ENCODE measurements around the gene OSBPL5. TPM values are rescaled to one million over a fixed set of nuclear protein-coding genes. Genes with fewer than 3 reads are reported as not detected.

Gene OSBPL5
- total and polyA plus RNA-seq, 12 donors: 2.7 to 30.6 (median 20.7) TPM

DNA sequence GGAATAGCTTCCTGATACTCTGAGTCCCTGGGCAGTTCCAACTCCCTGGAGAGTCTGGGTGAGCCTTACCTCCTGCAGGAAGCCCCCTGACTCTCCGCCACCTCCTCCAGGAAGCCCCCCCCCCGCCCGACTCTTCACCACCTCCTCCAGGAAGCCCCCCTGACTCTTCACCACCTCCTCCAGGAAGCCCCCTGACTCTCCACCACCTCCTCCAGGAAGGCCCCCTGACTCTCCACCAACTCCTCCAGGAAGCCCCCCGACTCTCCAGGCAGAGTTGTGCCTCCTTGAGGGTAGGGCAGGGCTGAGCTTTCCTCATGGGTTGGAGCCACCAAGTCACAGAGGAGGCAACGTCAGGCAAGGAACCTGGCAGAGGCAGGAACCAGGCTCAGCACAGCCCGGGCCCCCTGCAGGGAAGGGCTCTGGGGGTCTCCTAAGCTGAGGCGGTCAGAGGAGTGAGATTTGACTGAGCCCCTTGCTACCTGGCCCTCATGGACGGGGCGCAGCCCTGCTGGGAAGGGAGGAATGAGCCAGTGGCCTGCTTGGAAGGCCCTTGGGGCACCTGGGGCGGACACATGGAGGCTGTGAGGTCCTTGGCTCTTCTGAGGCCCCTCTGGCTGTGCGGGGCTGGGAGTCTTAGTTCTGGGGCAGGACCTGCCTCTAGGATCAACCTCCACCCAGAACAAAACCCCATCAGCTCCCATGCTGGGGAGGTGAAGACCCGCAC, 35.4 kb upstream of the OSBPL5 start:
- Histone ChIP-seq H3K4me1 (replicated peaks in 1 of 2) (peaks cover 0 to 1% of the 10 kb centered on the region in 2 donors), H3K36me3 (replicated peaks in 1 of 2) (no peaks in the 10 kb centered on the region), H3K27me3 (peaks cover 29% of the 10 kb centered on the region), H3K27ac (no peak overlapping the region), H3K4me3 (no peak overlapping the region), H3K9me3 (replicated peaks in 1 of 3) (no peaks in the 10 kb centered on the region)
- TF ChIP-seq CTCF (IDR thresholded peaks at IDR 0.05) (no peak), POLR2A (IDR thresholded peaks at IDR 0.05) (no peak)
- intact Hi-C loops (cut with DNase I): no loop called here
- 66 to 98% (median 75%) methylated on average over 5 to 12 of the region's 12 CpGs for WGBS, 4 donors
- DNase-seq: no peak

- 81 to 88% (median 84%) methylated on average over 13 to 19 of the region's 19 CpGs for WGBS, 4 donors
- no peak for DNase-seq
- H3K9me3 ChIP-seq (replicated peaks in 1 of 3): no peaks in the 10 kb centered on the region
- TF ChIP-seq POLR2A (IDR thresholded peaks at IDR 0.05) (no peak), CTCF (IDR thresholded peaks at IDR 0.05) (no peak)
- H3K27me3 ChIP-seq: peaks cover 29% of the 10 kb centered on the region
- peaks cover 0 to 4% of the 10 kb centered on the region in 2 donors for H3K4me1 ChIP-seq (replicated peaks in 1 of 2)
- intact Hi-C loops (cut with DNase I): no loop called here
- no peaks in the 10 kb centered on the region for H3K36me3 ChIP-seq (replicated peaks in 1 of 2)
- H3K27ac ChIP-seq: no peak overlapping the region
- no peak overlapping the region for H3K4me3 ChIP-seq
Measured at GRCh38 chr11:3199537-3200295, 34.6 kb upstream of the OSBPL5 start.

DNA sequence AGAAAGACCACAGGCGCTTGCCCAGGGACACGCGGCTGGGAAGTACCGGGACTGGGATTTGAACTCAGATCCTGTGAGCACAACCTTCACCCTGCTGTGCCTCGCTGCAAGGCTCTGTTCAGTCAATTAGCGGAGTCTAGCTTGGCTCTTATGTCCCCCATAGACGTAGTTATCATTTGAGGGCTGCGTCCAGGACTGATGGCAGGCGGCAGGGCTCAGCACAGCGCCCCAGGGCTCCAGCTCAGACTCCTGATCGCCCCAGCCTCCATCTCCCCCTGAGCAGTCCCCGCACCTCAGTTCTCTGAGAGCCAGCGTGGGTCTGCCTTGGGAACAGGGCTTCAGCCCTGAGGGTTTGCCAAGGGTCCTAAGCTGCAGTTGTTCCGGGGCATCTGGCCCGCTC, 33.7 kb upstream of the OSBPL5 start:
- peaks cover 0 to 4% of the 10 kb centered on the region in 2 donors for H3K4me1 ChIP-seq (replicated peaks in 1 of 2)
- H3K36me3 ChIP-seq (replicated peaks in 1 of 2): no peaks in the 10 kb centered on the region
- intact Hi-C loops (cut with DNase I): no loop called here
- no peak overlapping the region for H3K4me3 ChIP-seq
- peaks cover 28% of the 10 kb centered on the region for H3K27me3 ChIP-seq
- no peak for DNase-seq
- TF ChIP-seq POLR2A (IDR thresholded peaks at IDR 0.05): no peak
- TF ChIP-seq CTCF (IDR thresholded peaks at IDR 0.05): no peak
- WGBS, 4 donors: 84 to 94% (median 85%) methylated on average over 11 to 15 of the region's 15 CpGs
- no peak overlapping the region for H3K27ac ChIP-seq
- H3K9me3 ChIP-seq (replicated peaks in 1 of 3): no peaks in the 10 kb centered on the region

- peaks cover 0 to 4% of the 10 kb centered on the region in 2 donors for H3K4me1 ChIP-seq (replicated peaks in 1 of 2)
- no peaks in the 10 kb centered on the region for H3K9me3 ChIP-seq (replicated peaks in 1 of 3)
- H3K27ac ChIP-seq: no peak overlapping the region
- peaks cover 21% of the 10 kb centered on the region for H3K27me3 ChIP-seq
- intact Hi-C loops (cut with DNase I): no loop called here
- no peaks in the 10 kb centered on the region for H3K36me3 ChIP-seq (replicated peaks in 1 of 2)
- 83 to 88% (median 85%) methylated on average over 2 to 8 of the region's 8 CpGs for WGBS, 4 donors
- H3K4me3 ChIP-seq: no peak overlapping the region
- peak in 1 of 7 donors; percentile 5 for DNase-seq
- TF ChIP-seq POLR2A (IDR thresholded peaks at IDR 0.05) (no peak), CTCF (IDR thresholded peaks at IDR 0.05) (no peak)
Measured at GRCh38 chr11:3197878-3198528, 32.9 kb upstream of the OSBPL5 start.
